HUDEP-2 (cell line): ENCODE measurements around the gene CBX8.
A peak's percentile ranks its signal among the peaks of the same experiment; 100 is the strongest.

Experiments
- DNase-seq, 76 experiments: peaks; one replicate each; lab custom pipeline; 2025; ENCODE audit not compliant: unreplicated experiment in 76 of 76; lab: John Stamatoyannopoulos, UW

The CBX8 gene

DNA sequence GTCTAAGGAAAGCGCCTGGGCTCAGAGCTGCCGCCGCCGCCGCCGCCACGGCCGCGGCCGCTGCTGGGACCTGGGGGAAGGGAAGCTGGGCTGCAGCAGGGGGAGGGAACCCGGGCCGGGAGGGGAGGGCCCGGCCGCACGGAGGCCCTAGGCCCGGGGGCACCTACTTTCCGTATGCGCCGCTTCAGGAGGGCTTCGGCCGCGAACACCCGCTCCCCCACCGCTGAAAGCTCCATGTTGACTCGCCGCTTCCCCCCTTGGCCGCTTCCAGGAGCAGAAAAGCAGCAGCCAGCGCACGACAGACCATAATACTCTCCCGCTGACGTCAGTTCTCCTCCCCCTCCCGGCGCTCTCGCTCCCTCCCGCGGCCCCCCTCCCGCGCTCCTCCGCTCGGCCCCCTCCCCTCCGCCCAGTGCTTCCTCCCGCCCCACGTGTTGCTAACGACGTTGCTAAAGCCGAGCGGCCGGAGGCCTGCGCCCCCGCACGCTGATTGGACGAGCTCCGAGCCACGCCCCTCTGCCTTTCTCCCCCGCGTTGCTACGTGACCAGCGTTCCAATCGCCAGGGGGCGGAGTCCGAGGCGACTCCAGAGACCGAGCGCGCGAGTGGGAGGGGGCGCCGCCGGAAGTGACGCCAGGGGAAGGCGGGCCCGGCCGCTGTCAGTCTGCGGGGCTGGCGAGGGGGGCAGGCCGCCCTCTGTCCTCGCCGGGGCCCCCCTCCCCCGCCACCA is at the start of gene CBX8:
Gene CBX8 (minus strand): TSS at position 315 of the 729 bp plus-strand sequence. CDS start 79 bp downstream, at position 236.
- DNase-seq: peak in 75 of 76 experiments; percentile 73 to 100 (median 99)

GRCh38 chr17:79845601-79845949 is 48.7 kb upstream of the CBX8 start:
- DNase-seq: peak in 74 of 76 experiments; percentile 37 to 86 (median 69)

DNA sequence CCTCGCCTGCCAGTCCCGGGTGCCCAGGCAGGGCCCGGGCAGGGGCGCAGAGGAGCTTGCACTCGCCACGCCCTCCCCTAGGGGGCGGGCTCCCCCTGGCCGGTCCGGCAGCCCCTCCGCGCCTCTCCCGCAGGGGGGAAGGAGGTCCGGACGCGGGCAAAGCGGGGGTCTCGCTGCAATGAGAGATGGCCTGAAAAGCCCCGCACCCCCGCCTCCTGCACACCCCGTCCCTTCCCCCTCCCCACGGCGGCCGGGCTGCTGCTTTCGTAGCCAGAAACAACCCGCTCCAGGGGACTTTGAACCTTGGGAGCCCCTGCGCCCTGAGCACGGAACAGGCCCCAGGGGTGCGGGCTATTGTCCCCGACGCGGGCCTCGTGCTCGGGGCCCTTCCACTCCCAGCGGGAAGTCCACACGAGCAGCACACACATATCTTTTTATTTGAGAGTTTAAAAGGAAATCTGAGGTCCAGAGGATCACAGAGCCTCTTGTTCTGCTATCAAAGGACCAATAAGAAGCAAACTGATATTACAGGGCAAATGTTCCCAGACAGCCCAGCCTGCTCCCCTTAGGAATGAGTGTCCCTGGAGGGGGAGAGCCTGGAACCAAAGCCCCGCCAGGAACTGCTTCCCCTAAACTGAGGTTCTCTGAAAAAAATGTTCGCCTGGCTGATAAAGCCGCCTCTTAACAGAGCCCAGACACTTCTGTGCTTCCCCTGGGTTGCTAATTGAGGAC is 48.2 kb upstream of the CBX8 start:
- peak in 36 of 76 experiments; percentile 11 to 63 (median 34) for DNase-seq

DNA sequence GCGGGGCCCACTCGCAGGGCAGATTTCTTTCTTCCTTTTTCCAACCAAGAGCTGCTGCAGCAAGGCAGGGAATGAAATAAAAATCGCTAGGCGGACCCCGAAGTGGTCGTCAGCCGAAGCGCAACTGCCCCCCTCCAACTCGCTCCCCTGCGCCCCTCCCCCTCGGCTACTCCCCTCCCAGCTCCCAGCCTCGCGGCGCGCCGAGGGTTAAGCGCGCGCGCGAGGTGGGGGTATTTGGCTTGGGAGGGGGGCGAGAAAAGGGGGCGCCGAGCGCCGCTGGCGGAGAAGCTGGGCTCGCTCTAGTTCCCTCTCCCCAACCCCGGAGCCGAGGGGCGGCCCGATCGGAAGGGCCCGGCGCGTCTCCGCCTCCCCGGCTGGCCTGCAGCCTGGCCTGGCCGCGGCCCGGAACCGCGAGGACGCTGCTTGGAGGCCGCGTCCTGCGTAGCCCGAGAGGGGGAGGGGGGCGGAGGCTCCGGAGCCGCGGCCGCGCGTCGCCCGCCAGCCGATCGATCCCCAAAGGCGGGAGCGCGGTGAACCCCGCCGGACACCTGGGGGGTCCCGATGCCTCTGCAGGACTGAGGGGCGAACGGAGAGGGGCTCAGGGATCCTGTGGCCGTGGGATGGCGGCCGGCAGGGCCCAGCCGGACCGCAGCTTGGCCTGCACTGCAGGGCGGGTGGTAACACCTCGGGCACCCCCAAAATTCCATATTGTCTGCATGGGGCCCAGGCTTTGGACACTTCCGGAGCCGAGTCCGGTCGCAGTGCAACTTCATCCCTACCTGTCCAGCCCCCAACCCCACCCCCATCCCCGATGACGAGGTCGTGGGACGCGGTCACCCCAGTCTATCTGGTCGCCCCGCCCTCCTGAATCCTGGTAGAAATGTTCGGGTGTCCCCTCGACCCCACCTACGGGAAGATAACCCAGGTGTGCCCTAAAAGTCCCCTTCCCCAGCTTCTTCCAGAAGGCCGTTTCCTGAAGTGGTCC is 47.2 kb upstream of the CBX8 start:
- DNase-seq: peak in 11 of 76 experiments; percentile 10 to 46 (median 33)

DNA sequence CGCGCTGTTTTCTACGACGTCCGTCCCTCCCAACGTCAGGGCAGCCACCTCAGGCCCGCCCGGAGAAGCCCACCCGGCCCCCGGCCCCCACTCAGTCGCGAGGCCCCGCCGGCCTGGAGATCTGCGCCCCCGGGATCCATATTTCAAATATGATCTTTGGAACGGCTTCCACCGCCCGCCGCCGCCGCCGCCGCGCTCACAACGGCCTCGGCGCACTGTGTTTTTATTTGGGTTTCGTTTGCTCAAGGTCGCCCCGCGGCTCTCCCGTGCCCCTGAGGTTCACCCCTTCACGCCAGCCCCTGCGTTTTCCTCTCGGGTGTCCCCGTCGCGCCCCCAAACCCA is 46.6 kb upstream of the CBX8 start:
- DNase-seq: peak in 5 of 76 experiments; percentile 11 to 64 (median 42)

GRCh38 chr17:79842656-79843473 is 46.0 kb upstream of the CBX8 start:
- peak in 20 of 76 experiments; percentile 5 to 61 (median 31) for DNase-seq

- peak in 2 of 76 experiments; percentile 44 to 60 for DNase-seq
Measured at GRCh38 chr17:79842136-79842655, 45.3 kb upstream of the CBX8 start.

DNA sequence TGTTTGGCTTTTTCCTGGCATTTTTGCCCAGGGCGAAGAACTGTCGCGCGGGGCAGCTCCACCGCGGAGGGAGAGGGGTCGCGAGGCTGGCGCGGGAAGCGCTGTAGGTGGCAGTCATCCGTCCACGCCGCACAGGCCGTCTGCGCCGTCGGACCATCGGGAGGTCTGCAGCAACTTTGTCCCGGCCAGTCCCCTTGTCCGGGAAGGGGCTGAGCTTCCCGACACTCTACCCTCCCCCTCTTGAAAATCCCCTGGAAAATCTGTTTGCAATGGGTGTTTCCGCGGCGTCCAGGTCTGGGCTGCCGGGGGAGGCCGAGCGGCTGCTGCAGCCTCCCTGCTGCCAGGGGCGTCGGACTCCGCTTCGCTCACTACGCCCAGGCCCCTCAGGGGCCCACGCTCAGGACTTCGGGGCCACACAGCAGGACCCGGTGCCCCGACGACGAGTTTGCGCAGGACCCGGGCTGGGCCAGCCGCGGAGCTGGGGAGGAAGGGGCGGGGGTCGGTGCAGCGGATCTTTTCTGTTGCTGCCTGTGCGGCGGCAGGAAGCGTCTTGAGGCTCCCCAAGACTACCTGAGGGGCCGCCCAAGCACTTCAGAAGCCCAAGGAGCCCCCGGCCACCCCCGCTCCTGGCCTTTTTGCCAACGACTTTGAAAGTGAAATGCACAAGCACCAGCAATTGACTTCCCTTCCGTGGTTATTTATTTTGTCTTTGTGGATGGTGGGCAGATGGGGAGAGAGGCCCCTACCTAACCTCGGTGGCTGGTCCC is 44.7 kb upstream of the CBX8 start:
- peak in 1 of 76 experiments; percentile 10 for DNase-seq

DNA sequence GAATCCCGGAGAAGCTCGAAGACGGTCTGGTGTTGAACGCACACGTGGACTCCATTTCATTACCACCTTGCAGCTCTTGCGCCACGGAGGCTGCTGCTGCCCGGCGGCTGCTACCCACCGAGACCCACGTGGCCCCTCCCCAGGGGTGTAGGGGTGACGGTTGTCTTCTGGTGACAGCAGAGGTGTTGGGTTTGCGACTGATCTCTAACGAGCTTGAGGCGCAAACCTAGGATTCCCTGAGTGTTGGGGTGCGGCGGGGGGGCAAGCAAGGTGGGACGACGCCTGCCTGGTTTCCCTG is 44.1 kb upstream of the CBX8 start:
- DNase-seq: peak in 6 of 76 experiments; percentile 16 to 54 (median 37)

DNA sequence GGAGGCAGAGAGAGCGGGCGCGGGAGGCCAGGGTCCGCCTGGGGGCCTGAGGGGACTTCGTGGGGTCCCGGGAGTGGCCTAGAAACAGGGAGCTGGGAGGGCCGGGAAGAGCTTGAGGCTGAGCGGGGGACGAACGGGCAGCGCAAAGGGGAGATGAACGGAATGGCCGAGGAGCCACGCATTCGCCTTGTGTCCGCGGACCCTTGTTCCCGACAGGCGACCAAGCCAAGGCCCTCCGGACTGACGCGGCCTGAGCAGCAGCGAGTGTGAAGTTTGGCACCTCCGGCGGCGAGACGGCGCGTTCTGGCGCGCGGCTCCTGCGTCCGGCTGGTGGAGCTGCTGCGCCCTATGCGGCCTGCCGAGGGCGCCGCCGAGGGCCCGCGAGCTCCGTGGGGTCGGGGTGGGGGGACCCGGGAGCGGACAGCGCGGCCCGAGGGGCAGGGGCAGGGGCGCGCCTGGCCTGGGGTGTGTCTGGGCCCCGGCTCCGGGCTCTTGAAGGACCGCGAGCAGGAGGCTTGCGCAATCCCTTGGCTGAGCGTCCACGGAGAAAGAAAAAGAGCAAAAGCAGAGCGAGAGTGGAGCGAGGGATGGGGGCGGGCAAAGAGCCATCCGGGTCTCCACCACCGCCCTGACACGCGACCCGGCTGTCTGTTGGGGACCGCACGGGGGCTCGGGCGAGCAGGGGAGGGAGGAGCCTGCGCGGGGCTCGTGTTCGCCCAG is 43.6 kb upstream of the CBX8 start:
- DNase-seq: peak in 62 of 76 experiments; percentile 16 to 73 (median 55)

DNA sequence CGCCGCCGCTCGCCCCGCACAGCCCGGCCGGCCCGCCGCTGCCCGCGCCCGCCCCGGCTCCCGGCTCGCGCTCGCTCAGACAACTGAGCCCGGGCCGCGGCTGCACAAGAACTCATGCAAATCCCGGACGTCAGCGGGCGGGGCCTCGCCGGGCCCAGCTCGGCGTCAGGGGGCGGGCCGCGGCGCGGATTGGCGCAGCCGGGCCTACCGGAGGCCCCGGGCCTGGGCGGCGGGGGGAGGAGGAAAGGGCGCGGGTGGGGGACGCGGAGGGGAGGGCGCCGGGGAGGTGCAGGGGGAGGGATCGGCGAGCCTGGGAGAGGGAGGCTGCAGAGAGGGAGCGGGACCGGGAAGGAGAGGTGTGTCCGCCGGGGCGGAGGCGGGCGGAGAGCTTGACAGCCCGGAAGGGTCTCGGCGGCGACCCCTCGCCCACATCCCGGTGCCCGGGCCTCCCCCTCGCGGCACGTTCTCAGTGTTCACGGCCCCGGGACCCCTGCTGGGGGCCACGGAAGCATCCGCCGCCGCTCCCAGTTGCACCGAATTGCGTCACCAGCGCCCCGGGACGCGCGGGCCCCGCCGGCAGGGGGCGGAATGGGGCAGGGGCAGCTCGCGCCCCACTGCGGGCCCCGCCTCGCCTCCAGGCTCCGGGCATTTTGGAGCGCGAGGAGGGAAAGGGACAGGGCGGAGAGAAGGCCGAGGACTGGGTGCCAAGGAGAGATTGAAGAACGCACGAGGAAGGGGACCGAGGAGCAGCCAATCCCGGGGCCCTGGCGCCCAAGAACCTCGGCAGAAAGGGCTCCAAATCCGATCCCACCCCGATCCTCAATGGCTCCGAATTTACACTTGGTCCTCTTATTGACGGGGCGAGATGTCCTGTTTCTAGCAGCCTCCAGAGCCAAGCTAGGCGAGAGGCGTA is 42.7 kb upstream of the CBX8 start, which contains the start of gene CBX4:
Gene CBX4 (minus strand): TSS at position 85 of the 913 bp plus-strand sequence. CDS start 189 bp downstream, outside the sequence.
- DNase-seq: peak in 74 of 76 experiments; percentile 42 to 98 (median 88)

GRCh38 chr17:79838522-79839274 is 41.8 kb upstream of the CBX8 start:
- peak in 29 of 76 experiments; percentile 16 to 65 (median 45) for DNase-seq

GRCh38 chr17:79837888-79838521 is 41.1 kb upstream of the CBX8 start:
- peak in 5 of 76 experiments; percentile 15 to 51 (median 44) for DNase-seq

GRCh38 chr17:79836972-79837887 is 40.4 kb upstream of the CBX8 start:
- peak in 49 of 76 experiments; percentile 7 to 62 (median 37) for DNase-seq

DNA sequence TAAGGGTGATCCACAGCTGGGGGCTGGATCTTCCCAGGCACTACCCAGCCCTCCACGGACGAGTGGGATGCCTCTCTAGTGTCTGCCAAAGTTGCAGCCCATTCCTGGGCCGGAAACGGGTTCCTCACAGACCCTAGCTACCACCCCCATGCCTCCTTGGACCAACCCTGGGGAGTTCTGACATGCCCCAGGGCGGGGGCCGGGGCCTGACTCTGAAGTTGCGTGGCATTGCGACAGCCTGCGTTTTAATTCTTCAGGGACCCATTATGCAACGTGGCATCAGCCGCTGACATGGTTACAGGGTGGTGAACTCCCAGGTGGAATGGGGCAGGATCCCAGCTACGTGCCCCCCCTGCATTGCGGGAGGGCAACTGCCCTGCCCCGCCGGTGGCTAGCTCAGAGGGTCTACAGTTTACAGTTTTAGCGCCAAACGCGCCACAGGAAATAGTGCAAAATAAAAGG is 39.7 kb upstream of the CBX8 start:
- no peak for DNase-seq
